ENCODE results near the gene SEMA4A.
"Not testable (repeated sequence)": the region's sequence is repeated elsewhere in the genome, so short reads cannot be mapped to it uniquely, and the experiment has no call there.

SEMA4A gene

DNA sequence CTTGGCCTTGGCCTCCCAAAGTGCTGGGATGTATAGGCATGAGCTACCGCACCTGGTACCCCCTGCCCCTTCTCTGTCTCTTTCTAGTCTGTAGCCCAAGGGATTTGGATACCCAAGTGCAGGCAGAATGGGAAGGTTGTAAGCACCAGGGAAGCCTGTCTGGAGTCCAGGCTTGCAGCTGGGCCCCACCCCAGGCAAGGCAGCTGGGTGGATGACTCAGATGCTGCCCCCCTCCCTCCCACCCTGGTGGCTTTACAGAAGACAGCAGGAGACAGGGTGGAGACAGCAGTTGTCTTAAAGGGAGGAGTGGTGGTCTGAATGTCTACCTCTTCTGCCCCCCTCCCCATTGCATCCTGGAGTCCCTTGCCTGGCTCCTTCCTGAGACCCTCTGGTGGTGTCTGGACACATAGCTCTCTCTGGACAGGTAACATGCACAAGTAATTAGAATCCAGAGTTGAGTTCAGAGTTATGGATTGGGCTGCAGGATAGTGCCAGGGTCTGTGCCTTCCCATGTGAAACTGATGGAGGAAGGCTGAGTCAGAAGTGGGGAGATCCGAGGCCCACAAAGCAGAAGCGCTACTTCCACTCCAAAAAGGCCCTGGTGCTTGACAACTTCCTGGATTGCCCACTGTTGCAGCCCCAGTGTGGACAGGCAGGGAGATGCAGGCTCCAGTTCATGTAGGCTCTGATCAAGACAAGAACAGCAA, 33.7 kb upstream of the SEMA4A start:
- no peak for DNase-seq

DNA sequence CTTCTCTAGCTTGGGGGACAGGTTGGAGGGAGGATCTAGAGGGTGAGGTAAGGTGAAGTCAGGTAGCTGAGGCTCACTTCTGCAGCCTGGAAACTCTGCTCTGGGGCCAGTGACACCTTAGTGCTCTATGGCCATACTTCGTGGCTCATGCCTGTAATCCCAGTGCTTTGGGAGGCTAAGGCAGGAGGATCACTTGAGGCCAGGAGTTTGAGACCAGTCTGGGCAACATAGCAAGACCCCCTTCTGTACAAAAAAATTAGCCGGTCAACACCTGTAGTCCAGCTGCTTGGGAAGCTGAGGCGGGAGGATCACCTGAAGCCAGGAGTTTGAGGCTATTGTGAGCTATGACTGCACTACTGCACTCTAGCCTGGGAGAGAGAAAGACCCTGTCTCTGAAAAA, 33.1 kb upstream of the SEMA4A start:
- no peak for DNase-seq

GRCh38 chr1:156121005-156121404, 32.4 kb upstream of the SEMA4A start:
- DNase-seq: not testable (repeated sequence)

DNA sequence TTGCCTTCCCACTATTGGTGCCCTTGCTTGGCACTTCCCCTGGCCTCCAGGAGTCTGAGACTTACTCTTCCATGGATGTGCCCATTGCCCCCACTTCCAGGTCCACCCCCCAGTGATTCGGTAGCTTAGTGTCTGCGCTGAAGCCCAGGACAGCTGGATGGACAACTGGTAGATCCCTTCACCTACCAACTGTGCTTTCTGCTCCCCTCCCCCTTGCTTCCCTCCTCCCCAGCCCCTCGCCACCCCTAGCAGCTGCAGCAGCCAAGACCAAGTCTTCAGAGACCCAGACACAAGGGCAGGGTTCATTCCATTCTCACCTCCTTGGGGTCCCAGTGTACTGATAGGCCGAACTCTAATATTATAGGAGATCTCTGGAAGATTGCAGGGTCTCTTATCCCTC, 31.9 kb upstream of the SEMA4A start:
- DNase-seq: no peak

DNA sequence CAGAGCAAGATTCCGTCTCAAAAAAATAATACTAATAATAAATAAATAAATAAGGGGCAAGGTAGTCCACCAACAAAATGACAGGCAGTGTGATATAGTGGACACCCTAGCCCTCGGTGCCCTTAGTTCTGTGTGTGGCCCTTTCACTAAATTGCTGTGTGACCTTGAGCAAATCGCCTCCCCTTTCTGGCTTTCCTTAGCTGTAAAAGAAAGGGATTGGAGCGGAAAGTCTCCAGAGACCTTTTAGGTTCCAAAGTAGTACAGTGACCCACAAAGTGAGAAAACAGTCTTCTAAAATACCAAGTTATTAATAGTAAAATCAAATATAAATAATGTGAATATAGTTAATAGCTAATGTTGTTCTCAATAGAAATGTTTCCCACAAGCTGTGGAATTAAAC, 31.3 kb upstream of the SEMA4A start:
- no peak for DNase-seq

DNA sequence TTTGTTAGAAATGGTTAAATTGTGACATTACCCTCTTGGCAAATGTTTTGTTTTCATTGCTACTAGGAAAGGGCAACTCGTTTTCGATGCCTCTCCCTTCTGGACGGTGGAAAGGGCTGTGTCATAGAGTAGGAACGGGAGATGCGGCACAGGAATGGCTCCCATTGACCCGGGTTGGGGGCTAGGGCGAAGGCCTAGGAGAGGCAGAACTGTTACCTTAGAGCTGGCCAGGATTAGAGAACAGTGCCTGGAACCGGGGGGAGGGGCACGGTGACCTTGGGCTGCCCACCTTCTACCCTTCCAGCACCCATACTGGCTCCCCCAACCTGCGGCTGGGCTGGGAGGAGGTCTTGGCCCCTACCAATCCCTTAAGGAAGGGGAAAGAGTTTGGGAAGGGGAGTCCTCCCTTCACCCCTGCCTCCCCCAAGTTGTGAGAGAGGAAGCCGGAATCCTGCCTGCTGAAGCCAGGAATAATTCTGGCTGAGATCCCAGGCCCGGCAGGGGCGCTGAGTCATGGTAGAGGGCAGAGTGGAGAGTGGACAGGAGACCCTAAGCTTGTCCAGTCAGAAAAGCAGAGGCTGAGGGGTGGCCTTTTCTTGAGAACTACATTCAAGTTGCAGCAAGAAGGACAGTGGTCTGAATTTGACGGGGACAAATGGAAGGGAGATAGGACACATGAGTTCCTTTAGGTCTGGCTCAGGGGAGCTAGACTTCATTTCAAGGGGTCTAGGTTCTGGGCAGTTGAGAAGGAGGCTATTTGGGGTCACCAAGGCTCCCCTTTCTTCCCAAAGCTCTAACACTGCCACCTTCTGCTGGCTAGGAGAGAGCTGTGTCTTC, 30.6 kb upstream of the SEMA4A start:
- no peak for DNase-seq

DNA sequence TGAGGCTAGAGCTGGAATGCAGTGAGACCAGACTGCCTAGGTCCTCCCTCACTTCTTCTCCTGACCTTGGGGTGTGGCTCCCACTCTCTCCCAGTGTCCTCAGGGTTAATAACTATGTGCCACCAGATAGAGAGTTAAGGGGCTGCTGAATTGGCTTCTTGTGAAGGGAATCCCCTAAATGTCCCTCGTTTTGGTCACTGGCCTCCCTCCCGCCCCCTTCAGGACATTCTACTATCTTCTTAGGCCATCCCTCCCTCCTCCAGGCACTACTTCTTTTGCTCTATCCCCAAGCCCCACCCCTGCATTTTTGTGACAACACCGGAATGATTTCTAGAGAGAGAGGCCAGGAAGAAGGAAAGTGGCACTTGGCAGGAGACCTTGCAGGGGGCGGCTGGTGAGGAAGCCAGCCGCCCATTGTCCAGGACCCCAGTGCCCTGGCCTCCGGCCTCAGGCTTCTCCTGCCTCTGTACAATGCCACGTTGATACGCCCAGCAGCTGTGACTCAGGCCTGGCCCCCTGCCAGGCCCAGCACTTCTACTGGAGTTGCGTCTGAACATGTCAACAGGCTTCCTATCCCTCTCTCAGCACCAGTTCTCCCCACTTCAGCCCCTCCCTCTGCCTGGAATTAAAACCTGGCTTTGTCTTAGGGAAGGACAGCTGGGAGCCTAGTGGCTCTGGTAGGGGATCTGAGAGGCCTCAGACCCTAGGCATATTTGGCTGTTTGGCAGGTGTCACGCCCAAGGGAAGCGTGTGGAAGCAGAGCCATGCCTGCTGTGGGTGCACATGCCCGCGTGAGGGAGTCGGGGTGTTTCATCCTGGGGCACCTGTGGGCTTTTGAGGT, 29.8 kb upstream of the SEMA4A start:
- peak; percentile 63 for DNase-seq

DNA sequence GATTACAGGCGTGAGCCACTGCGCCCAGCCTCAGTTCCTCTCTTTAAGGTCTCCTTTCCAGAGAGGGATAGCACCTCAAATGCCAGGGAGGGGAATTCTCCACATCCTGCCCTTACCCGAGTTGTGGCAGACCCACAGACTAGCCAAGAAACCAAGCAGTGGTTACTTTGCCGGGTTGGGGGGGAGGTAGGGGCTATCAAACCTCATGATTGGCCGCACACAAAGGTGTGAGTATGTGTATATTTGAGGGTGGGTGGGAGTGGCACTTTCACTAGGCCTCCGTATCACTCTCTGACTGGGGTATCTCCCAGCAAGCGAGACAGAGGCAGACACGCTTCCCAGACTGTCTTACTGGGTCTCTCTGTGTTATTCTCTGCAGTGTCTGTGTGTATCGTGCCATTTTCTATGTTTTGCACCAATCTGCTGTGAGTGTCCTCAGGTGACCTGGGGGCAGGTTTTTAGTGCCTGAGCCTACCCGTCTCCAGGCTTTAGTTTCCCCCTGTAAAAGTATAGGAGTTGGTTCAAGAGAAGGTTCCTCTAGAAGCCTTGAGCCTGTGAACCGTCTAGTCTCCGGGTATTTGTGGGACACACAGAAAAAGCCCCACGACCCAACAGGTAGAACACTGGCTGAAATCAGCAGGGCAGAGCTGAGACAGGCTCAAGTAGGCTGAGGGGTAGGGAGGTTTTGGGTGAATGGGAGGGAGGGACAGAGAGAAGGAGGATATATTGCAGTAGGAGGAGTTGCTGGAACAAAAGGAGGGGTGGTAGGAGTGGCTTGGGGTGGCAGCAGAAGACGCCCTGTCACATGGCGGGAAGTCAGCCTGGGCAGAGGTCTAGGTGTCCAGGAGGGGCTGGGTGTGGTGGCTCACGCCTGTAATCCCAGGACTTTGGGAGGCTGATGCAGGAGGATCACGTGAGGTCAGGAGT, 28.6 kb upstream of the SEMA4A start:
- DNase-seq: peak; percentile 22

DNA sequence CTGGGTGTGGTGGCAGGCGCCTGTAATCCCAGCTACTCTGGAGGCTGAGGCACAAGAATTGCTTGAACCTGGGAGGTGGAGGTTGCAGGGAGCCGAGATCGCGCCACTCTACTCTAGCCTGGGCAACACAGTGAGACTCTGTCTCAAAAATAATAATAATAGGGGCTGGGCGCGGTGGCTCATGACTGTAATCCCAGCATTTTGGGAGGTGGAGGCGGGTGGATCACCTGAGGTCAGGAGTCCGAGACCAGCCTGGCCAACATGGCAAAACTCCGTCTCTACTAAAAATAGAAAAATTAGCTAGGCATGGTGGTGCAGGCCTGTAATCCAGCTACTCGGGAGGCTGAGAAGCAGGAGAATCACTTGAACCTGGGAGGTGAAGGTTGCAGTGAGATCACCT, 27.8 kb upstream of the SEMA4A start:
- not testable (repeated sequence) for DNase-seq

- peak; percentile 64 for DNase-seq
These were observed 27.2 kb upstream of the SEMA4A start for GRCh38 chr1:156126043-156126629.

- peak; percentile 77 for DNase-seq
These were observed 26.5 kb upstream of the SEMA4A start for GRCh38 chr1:156126630-156127534.

GRCh38 chr1:156128308-156128653, 25.1 kb upstream of the SEMA4A start:
- no peak for DNase-seq

- DNase-seq: no peak
These were observed 24.5 kb upstream of the SEMA4A start for GRCh38 chr1:156128654-156129597.

DNA sequence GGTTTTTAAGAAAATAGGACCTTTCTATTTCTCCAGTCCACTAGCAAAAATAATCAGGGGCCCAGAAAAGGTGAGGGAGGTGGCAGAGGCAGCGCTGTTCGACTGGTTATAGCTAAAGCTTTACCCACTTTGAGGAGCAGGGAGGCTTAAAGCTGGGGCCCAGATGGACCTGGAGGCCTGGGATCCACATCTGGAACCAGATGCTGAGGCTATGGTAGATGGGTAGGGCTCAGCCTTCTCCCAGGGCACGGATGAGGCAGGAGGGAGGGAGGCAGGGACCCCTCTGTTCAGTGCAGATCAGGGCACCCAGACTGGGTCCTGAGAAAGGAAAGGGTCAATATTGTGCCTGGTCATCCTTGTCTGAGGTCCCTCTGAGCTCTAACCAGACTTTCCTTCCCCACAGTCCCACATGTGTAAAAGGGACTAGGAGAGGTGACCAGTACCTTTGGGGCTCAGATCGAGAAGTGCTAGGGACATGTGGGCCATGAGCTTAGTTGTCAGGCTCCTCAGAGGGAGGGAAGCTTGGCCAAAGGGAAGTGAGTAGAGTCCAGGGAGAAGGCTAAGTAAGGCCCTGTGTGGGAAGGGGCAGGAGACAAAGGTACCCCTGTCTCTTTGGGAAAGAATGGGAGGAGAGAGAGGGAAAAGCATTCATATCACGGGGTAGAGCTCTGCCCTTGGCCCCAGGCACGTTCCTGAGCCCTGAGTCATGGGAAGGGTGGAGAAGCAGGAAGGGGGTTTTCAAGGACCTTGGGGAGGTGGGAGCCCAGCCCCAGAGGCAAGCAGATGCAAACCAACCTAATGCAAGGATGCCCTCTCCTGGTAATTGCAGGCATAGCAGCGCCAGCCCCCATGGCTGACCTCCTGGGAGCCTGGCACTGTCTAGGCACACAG, 23.5 kb upstream of the SEMA4A start:
- peak; percentile 72 for DNase-seq

- DNase-seq: no peak
These were observed 22.8 kb upstream of the SEMA4A start for GRCh38 chr1:156130578-156130942.

DNA sequence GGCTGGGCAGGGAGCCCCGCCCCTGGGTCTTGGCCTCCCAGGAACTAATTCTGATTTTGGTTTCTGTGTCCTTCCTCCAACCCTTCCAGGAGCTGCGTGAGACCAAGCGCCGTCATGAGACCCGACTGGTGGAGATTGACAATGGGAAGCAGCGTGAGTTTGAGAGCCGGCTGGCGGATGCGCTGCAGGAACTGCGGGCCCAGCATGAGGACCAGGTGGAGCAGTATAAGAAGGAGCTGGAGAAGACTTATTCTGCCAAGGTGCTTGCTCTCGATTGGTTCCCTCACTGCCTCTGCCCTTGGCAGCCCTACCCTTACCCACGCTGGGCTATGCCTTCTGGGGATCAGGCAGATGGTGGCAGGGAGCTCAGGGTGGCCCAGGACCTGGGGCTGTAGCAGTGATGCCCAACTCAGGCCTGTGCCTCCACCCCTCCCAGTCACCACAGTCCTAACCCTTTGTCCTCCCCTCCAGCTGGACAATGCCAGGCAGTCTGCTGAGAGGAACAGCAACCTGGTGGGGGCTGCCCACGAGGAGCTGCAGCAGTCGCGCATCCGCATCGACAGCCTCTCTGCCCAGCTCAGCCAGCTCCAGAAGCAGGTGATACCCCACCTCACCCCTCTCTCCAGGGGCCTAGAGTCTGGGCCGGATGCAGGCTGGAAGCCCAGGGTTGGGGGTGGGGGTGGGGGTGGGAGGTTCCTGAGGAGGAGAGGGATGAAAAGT, 18.5 kb upstream of the SEMA4A start:
- DNase-seq: no peak

GRCh38 chr1:156135930-156136871, 17.2 kb upstream of the SEMA4A start:
- no peak for DNase-seq
